ENCODE measurements around the gene WDR62.
"Not testable (repeated sequence)": the region's sequence is repeated elsewhere in the genome, so short reads cannot be mapped to it uniquely, and the experiment has no call there.

WDR62 gene

DNA sequence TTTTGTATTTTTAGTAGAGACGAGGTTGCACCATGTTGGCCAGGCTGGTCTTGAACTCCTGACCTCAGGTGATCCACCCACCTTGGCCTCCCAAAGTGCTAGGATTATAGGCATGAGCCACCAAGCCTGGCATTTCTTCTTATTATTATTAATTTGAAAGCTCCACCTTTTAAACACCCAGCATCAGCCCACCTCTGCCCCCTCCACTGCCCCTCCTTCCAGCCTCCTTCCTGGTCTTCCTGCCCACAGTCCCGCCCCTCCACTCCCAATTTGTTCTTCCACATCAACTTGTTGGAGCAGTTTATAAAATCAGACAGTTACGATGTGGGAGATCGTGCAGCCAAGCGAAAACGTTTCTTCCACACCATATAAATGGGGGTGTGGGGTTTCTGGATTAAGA lies 14.2 kb upstream of the WDR62 start:
- no peak for DNase-seq (ENCODE audit: low spot score)

GRCh38 chr19:36041092-36041491 lies 13.6 kb upstream of the WDR62 start:
- DNase-seq (ENCODE audit: low spot score) = not testable (repeated sequence)

DNA sequence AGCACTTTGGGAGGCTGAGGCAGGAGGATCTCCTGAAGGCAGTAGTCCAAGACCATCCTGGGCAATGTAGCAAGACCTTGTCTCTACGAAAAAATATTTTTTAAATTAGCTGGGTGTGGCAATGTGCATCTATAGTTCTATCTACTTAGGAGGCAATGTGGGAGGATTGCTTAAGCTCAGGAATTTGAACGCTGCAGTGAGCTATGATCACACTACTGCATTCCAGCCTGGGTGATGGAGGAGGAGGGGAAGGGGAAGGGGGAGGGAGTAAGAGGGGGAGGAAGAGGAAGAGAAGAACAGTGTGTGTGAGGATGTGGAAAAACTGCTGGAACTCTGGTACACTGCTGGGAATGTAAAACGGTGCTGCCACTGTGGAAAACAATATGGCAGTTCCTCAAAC lies 12.9 kb upstream of the WDR62 start:
- no peak for DNase-seq (ENCODE audit: low spot score)

DNA sequence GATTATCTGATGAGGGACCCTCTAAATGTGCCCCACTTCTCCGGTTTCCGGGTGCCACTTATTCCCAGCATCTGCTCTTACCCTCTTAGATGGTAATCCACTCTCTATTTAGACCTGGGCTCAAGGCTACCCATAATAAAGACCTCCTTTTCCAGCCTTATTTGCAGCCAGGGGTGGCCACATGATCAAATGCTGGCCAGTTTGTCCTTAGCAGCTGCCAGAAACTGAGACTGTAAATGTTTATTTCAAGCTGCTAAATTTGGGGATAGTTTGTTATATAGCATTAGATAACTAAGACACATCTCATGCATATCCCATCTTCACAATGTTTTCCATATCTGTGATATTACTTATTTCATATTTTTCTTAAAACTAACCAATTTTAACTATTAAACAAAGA lies 10.7 kb upstream of the WDR62 start:
- DNase-seq (ENCODE audit: low spot score) = no peak

GRCh38 chr19:36046443-36047050 lies 8.2 kb upstream of the WDR62 start:
- no peak for DNase-seq (ENCODE audit: low spot score)

DNA sequence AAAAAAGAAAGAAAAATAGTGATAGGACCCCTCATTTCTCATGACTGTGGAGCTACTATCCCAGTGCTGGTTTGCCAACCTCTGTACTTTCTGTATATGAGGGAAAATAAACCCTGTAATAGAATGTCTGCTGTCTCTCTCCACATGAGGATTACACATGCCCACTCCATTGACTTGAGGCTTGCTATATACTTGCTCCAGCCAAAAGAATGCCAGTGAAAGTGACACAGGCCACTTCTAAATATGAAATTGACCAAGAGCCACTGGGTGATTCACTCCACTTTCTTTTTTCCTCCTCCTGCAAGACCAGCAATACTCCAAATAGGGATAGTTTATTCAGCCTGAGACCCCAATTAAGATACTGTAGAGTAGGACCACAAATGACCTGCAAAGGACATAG lies 6.9 kb upstream of the WDR62 start:
- no peak for DNase-seq (ENCODE audit: low spot score)

- no peak for DNase-seq (ENCODE audit: low spot score)
These were observed 5.5 kb upstream of the WDR62 start for GRCh38 chr19:36049080-36049698.

GRCh38 chr19:36051236-36051635 lies 3.5 kb upstream of the WDR62 start:
- DNase-seq (ENCODE audit: low spot score) = no peak

GRCh38 chr19:36051637-36052036 lies 3.1 kb upstream of the WDR62 start:
- DNase-seq (ENCODE audit: low spot score) = no peak

DNA sequence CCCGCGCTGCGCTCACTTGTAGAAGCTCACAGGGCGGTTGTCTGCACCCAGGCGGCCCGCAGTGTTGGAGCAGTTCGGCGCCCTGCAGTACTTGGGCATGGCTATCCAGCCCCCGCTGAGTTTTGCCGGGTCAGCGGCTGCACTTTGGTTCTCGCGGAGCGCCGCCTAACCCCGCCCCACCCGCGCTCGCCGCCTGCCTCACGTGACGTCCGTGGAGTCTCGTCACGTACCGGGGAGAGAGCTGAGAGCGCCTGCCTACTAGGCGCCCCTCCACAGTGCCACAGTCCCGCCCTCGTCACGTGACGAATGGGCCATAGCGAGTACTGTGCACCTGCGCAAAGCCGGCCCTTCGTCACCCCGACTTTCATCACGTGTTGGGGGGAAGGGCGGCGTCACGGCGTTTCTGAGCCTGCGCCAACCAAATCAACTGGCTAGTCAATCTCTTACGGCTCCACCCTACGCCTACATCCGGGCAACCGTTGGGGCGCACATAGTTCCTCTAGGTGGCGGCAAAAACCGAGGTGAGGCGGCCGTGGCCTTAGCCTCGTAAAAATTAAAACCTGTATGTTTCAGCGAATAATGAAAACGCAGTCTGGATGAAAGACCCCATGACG lies 471 bp upstream of the WDR62 start, which contains the start of gene THAP8:
TSS of gene THAP8 (minus strand) at position 167 of the 614 bp plus-strand sequence. CDS start at position 99, 68 bp downstream.
- DNase-seq (ENCODE audit: low spot score) = peak; percentile 99

DNA sequence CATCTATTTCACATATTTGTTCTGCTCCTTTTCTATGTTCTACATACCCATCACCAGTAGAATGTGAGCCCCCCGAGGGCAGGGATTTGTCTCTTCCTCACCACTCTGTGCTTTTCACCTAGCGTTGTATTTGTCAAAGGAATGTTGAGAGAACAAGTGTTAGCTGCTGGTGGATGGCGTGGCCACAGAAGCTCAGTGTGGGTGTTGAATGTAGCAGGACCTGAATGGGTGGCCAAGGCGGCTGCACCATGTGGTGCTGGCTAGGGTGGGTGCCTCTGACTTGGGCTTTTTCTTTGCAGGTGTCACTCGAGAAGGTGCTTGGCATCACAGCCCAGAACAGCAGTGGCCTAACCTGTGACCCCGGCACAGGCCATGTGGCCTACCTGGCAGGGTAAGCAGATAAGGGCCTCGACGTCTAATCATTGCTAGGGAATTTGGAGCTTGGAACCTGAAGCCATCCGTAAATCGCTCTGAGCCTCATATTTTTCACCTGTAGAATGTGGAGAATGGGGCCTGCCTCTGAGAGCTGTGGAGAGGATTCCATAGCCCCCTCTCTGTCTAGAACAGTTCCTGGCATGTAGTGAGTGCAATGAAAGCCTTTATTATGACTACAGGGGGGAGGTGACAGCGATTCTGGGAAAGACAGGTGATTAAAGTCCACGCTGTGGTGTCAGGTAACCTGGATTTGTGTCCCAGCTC lies 3.9 kb downstream of the WDR62 start:
- no peak for DNase-seq (ENCODE audit: low spot score)

- DNase-seq (ENCODE audit: low spot score) = no peak
These were observed 4.6 kb downstream of the WDR62 start for GRCh38 chr19:36059180-36059910.

DNA sequence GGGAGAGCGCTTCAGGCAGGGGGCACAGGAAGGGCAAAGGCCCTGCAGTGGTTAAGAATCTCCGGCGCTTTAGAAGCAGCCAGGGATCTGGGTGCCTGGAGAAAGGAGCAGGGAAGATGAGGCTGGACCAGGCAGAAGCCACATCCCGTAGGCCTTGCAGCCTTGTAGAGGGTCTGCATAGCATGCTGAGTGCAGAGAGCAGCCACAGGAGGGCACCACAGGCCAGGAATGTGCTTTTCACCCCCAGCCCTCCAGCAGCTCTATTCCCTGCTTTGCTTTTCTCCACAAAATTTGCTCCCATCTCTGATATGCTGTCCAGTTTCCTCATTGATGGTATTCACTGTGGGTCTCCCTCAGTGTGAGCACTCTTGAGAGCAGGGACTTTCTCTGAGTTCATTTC lies 5.7 kb downstream of the WDR62 start:
- no peak for DNase-seq (ENCODE audit: low spot score)

DNA sequence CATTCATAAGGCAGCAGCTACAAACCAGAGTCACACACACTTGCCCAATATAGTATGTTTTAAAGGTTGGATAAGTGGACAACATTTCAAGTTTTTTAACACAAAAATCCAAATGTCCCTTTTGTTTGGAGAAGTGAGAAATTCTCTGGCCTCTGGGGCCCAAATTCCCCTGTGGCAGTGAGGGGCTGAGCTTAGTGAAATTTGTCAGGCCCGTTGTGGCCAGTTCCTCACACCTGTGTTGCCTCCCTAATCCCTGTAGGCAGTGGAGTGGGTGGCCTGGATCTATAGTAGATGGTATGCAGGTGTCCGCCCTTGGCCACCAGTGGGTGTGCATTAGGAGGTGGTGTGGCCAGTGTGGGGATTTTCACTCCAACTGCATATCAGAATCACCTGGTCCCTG lies 6.7 kb downstream of the WDR62 start:
- DNase-seq (ENCODE audit: low spot score) = no peak

DNA sequence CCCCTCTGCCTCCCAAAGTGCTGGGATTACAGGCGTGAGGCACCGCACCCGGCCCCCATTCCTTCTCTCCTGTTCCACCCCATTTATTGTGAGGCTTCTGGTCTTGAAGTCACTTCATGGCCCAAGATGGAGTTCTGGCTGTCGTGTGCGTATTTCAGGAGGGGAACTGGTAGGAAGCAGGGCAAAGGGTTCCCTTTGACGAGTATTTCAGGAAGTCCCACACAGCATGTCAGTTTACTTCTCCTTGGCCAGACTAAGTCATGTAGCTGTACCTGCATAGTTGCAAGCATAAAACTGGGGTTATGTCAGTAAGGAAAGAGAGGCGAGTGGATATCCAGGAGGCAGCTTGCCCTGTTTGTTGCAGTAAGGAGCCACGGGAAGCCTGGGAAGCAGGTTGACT lies 10.1 kb downstream of the WDR62 start:
- no peak for DNase-seq (ENCODE audit: low spot score)

GRCh38 chr19:36067681-36068080 lies 13.0 kb downstream of the WDR62 start:
- DNase-seq (ENCODE audit: low spot score) = no peak

- not testable (repeated sequence) for DNase-seq (ENCODE audit: low spot score)
These were observed 14.3 kb downstream of the WDR62 start for GRCh38 chr19:36068810-36069499.

DNA sequence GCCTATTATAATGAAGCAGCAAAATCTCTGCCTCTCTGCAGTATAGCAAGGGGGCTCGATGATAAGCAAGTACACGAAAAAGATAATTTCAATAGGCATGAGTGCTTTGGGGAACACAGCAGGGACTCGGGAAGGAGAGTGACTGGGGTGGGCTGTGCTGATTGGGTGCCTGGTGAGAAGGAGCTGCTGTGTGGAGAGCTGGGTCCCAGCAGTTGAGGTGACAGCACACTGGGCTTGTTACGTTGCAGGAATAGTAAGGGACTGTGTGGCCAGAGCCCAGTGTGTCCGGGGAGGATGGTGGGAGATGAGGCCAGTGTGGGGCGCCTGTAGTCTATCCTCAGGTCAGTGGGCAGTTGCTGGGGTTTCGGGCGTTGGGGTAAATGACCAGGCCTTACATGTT lies 17.4 kb downstream of the WDR62 start:
- DNase-seq (ENCODE audit: low spot score) = no peak

DNA sequence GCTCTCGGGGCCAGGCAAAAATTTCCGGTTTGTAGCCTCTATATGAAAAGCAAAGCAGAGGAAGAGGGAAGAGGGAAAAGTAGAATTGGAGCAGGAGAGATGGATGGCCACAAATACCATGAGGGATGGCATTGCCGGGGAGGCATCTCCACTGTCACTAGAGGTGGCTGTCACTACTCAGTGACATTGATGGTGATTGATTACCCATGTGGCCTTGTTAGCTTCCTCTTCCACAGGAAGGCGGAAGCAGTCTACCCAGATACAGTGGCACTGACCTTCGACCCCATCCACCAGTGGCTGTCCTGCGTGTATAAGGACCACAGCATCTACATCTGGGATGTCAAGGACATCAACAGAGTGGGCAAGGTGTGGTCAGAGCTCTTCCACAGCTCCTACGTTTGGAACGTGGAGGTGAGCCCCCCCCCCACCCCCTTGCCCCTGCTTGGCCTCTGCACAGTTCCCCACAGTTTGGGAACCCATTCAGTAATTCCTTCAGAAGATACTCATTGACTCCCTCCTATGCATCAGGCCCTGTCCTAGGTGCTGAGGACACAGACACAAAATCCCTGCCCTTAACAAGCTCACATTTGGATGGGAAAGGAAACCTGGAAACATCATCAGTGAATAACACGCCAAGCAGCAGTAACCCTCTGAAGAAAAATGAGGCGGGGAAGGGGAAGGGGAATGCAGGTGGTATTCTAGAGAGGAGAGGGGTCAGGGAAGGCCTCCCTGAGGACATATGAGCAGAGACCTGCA lies 18.6 kb downstream of the WDR62 start:
- DNase-seq (ENCODE audit: low spot score) = no peak

DNA sequence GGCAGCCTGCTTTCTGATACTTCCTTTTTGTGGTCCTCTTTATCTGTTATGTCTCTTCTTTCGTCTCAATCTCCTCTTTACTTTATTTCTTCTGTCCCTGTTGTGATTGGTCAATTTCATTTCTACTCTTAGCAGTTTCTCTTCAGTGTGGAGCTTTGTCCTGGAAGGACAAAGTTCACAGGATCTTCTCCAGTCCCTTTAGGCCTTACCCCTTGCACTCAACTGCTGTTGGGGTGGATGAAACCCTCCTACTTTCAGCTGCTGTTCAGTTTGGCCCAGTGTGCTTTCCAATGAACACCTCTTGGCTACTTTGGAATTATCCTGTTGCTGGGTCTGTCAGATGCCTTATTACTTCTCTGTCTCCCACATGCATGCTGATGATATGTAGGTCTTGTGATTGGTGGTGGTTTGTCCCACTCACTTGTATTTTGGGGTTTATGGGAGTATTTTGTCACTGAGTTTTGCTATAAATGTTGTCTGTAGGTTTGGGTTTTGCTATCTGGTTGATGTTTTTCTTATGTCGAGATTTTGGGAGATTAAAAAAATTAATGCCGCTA lies 24.8 kb downstream of the WDR62 start:
- no peak for DNase-seq (ENCODE audit: low spot score)

- DNase-seq (ENCODE audit: low spot score) = no peak
These were observed 26.7 kb downstream of the WDR62 start for GRCh38 chr19:36081385-36081784.
